AG04450 (cell line): ENCODE results near the gene PKD2L2. TPM values are rescaled to one million over a fixed set of nuclear protein-coding genes. Genes with fewer than 3 reads are reported as not detected.

Experiments used
- CTCF ChIA-PET: fragments of 300-600, 350-600 bp; formaldehyde crosslinking; extraction: SDS; loops from one replicate; lab custom pipeline; 2022; ENCODE audit warnings: antibody characterized with exemption, inconsistent platforms; lab: Charles Lee
- POLR2A ChIA-PET: fragments of 350-600 bp; formaldehyde crosslinking; extraction: SDS; loops from one replicate; lab custom pipeline; 2021; ENCODE audit warnings: antibody characterized with exemption, inconsistent platforms; lab: Yijun Ruan, JAX
- DNase-seq: peaks from one replicate; pipeline ENCODE4 v3.0.0-alpha.2; 2011; ENCODE audit warnings: low read depth, low spot score
- H3K27ac ChIP-seq: one replicate; pipeline ENCODE4 v1.5.1; 2012; ENCODE audit warnings: low read depth, low read length, control low read depth
- H3K27me3 ChIP-seq: one replicate; pipeline ENCODE4 v1.6.0; 2012; ENCODE audit warnings: low read length; ENCODE audit not compliant: control insufficient read depth, insufficient read depth
- H3K4me3 ChIP-seq: 2 replicates; pipeline ENCODE4 v1.5.1; 2011; ENCODE audit warnings: mild to moderate bottlenecking, low read depth, low read length, control low read depth
- H3K9me3 ChIP-seq: 2 replicates; pipeline ENCODE4 v1.5.1; 2012; ENCODE audit warnings: low read length; ENCODE audit not compliant: control insufficient read depth, insufficient read depth
- polyA minus RNA-seq: library from RNA; depleted of rRNA, polyadenylated mRNA; stranded (reverse); fragments of >200 nt; gene quantifications from 2 replicates; pipeline ENCODE4 v1.2.3, GENCODE V29; 2011; rRNA and poly(A)+ RNA removed
- polyA plus RNA-seq: library from polyadenylated mRNA; depleted of rRNA; stranded (reverse); fragments of >200 nt; gene quantifications from 2 replicates; pipeline ENCODE4 v1.2.3, GENCODE V29; 2011; rRNA removed
- TF ChIP-seq, protein P1 (sequence below): IDR thresholded peaks from 2 replicates; pipeline ENCODE4 v1.5.1; 2011; ENCODE audit warnings: low read depth, low read length, control low read depth, inconsistent platforms

PKD2L2 gene
- 0.09 TPM in 1 of 2 replicates, not detected in the other for polyA plus RNA-seq
- polyA minus RNA-seq: not detected in 2 replicates

DNA sequence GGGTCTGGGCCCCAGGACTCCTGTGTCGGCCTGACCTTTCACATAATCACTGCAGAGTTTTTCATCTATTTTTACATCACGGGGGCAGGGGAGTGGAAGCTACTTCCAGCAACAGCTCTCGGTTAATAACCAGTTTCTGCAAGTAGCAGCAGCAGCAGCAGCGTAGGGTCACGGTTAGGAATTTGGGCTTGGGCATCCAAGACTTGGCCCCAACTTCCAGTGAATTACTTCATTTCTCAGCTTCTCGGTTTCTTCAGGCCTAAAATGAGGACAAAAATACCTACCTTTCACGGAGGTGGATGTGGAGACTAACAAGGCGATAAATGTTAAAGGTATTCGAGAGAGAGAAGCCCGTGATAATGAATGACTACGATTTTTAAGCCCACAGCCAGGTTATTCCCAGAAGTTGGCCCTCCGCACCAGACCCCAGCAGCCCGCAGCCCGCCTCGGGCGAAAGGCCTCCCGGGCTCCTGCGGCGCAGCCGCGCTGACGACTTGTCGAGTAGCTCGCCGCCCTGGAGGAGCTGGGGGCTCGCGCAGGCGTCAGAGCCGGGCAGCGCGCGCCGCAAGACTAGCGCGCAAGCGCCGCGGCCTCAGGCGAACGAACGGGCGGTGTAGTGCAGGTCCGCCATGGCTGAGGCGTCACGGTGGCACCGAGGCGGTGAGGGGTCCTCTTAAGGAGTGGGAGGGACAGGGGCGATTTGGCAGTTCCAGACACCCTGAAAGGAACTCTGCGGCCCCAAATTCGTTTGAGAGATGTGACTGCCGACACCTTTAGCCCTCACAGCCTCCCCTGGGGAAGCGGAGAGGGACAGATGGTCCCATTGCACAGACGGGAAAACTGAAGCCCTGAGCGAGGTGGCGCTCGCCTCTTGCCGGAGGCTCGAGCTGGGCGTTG is at the start of gene PKD2L2:
Gene PKD2L2, plus strand, starts transcription at position 595 of the 897 bp plus-strand sequence. Its CDS starts 35 bp downstream, at position 630.
- peak; percentile 48 for DNase-seq
- TF ChIP-seq, protein P1, sequence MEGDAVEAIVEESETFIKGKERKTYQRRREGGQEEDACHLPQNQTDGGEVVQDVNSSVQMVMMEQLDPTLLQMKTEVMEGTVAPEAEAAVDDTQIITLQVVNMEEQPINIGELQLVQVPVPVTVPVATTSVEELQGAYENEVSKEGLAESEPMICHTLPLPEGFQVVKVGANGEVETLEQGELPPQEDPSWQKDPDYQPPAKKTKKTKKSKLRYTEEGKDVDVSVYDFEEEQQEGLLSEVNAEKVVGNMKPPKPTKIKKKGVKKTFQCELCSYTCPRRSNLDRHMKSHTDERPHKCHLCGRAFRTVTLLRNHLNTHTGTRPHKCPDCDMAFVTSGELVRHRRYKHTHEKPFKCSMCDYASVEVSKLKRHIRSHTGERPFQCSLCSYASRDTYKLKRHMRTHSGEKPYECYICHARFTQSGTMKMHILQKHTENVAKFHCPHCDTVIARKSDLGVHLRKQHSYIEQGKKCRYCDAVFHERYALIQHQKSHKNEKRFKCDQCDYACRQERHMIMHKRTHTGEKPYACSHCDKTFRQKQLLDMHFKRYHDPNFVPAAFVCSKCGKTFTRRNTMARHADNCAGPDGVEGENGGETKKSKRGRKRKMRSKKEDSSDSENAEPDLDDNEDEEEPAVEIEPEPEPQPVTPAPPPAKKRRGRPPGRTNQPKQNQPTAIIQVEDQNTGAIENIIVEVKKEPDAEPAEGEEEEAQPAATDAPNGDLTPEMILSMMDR: no peak
- ChIA-PET POLR2A (interaction anchor here (0.7 to 1.3 kb wide), 3 partner anchors 35 to 228 kb away, joined by 3 read pairs; no protein-coding TSS in a partner anchor), CTCF (interaction anchor here (0.6 to 3.7 kb wide), 3 partner anchors 97 to 111 kb away, joined by 3 to 15 read pairs (median 3); no protein-coding TSS in a partner anchor)
- Histone ChIP-seq H3K27me3 (no peaks in the 10 kb centered on the region), H3K4me3 (peak within 1 kb of the TSS; percentile 63), H3K27ac (peak within 1 kb of the TSS; percentile 52), H3K9me3 (peaks cover 8% of the 10 kb centered on the region)

DNA sequence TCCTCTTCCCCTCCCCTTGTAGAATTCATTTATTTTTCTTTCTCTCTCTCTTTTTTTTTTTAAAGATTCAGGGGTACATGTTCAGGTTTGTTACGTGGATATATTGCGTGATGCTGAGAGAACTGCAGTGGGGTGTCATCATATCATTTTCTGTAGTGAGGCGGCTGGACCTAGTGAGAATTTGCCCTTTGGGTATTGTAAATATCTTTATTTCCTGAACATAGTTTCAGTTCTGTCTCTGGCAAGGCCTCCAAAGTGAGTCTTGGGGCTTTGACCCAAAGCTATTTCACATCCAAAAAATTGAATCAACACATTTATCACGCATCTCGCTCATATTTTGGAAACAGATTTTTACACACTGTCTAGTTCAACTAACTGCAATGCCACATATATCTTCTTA is 47.0 kb upstream of the PKD2L2 start:
- Histone ChIP-seq H3K9me3 (no peaks in the 10 kb centered on the region), H3K27ac (no peak overlapping the region), H3K27me3 (peaks cover 5% of the 10 kb centered on the region), H3K4me3 (no peak overlapping the region)
- POLR2A ChIA-PET: no interaction called here
- no peak for DNase-seq
- CTCF ChIA-PET: interaction anchor here (1.5 kb wide), 1 partner anchor 63 kb away, joined by 6 read pairs; no protein-coding TSS in a partner anchor
- TF ChIP-seq, protein P1: no peak

DNA sequence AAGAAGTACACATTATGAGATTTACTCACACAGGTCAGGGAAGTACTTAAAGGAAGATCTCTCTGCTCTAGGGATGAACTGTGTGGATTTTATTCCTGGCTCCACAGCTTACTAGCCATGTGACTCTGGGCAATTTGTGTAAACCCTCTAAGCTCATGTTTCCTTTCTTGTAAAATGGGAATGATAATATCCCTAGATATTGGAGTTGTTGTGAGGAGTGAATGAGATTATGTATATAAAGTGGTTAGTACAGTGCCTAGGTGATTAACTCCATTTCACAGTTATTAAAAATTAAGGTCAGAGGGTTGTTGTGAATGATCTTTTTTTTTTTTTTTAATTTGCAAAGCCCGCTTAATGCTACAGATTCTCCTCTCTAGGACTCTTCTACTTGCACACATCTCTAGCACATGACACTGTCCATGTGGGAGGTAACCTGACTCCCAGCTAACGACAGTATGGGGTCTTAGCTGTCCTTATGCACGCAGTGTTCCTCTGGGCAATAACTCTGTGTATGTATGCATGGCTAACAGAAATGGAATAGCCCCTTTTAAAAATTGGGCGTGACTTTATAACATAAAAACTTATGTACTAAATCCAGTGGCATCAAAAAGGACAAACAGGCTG is 45.5 kb upstream of the PKD2L2 start:
- ChIA-PET POLR2A (no interaction called here), CTCF (interaction anchor here (0.6 kb wide), 2 partner anchors 65 to 320 kb away, joined by 3 to 5 read pairs; no protein-coding TSS in a partner anchor)
- TF ChIP-seq, protein P1: no peak
- no peak overlapping the region for H3K4me3 ChIP-seq
- no peak for DNase-seq
- H3K27ac ChIP-seq: no peak overlapping the region
- H3K27me3 ChIP-seq: peaks cover 5% of the 10 kb centered on the region
- H3K9me3 ChIP-seq: no peaks in the 10 kb centered on the region

DNA sequence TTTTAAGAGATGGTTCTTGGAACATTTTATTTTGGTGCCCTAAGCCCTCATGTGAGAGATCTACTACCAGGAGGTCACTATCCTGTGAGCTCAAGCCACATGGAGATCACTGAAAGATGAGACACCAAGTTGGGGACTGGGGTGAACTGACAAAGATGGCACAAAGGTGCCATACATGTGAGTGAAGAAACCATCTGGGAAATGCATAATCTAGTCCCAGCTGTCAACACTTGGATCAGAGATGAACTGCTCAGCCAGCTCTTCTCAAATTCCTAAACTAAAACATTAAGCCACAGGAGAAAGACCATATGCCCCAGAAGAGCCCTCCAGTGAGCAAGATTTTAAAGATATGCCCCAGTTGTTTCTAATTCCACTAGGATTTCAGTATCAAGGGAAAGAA is 43.8 kb upstream of the PKD2L2 start:
- Histone ChIP-seq H3K27ac (no peak overlapping the region), H3K27me3 (peaks cover 5% of the 10 kb centered on the region), H3K9me3 (no peaks in the 10 kb centered on the region), H3K4me3 (no peak overlapping the region)
- ChIA-PET CTCF (interaction anchor here (1.1 to 1.5 kb wide), 2 partner anchors 66 to 216 kb away, joined by 3 to 4 read pairs; no protein-coding TSS in a partner anchor), POLR2A (no interaction called here)
- DNase-seq: no peak
- TF ChIP-seq, protein P1: no peak
